Chondrocyte (in vitro differentiated cells): Measurements from ENCODE around the gene DLX2. TPM values are rescaled to one million over a fixed set of nuclear protein-coding genes. Genes with fewer than 3 reads are reported as not detected.

Experiments
- DNase-seq: peaks from one replicate; pipeline ENCODE4 v3.0.0; 2021; ENCODE audit warnings: mixed read lengths, low spot score
- H3K27ac Mint-ChIP-seq: one replicate; pipeline ENCODE4 v1.8.0; 2021; ENCODE audit warnings: mild to moderate bottlenecking, moderate library complexity, mixed read lengths; ENCODE audit not compliant: unreplicated experiment
- H3K27me3 Mint-ChIP-seq: 2 replicates; pipeline ENCODE4 v1.8.0; 2021; ENCODE audit warnings: low read depth, mixed read lengths
- H3K36me3 Mint-ChIP-seq: 2 replicates; pipeline ENCODE4 v1.8.0; 2021; ENCODE audit warnings: low read depth, mixed read lengths
- H3K4me1 Mint-ChIP-seq: 2 replicates; pipeline ENCODE4 v1.8.0; 2021; ENCODE audit warnings: low read depth, mild to moderate bottlenecking, mixed read lengths
- H3K4me3 Mint-ChIP-seq: one replicate; pipeline ENCODE4 v1.8.0; 2021; ENCODE audit warnings: mild to moderate bottlenecking, moderate library complexity, mixed read lengths; ENCODE audit not compliant: unreplicated experiment
- H3K9me3 Mint-ChIP-seq: 2 replicates; pipeline ENCODE4 v1.8.0; 2021; ENCODE audit warnings: low read depth, mixed read lengths
- total RNA-seq: library from RNA; stranded (reverse); gene quantifications from 3 replicates; pipeline ENCODE4 v1.2.1, GENCODE V29; 2021
- TF ChIP-seq, protein P1 (sequence below): fragments of 200-600 bp; sonication (generic); IDR thresholded peaks from 2 replicates; pipeline ENCODE4 v1.5.0; 2021; ENCODE audit warnings: antibody characterized with exemption, mild to moderate bottlenecking, moderate library complexity

Gene DLX2
- total RNA-seq, 1 donor from 2014 or later, result 5.7 TPM

DNA sequence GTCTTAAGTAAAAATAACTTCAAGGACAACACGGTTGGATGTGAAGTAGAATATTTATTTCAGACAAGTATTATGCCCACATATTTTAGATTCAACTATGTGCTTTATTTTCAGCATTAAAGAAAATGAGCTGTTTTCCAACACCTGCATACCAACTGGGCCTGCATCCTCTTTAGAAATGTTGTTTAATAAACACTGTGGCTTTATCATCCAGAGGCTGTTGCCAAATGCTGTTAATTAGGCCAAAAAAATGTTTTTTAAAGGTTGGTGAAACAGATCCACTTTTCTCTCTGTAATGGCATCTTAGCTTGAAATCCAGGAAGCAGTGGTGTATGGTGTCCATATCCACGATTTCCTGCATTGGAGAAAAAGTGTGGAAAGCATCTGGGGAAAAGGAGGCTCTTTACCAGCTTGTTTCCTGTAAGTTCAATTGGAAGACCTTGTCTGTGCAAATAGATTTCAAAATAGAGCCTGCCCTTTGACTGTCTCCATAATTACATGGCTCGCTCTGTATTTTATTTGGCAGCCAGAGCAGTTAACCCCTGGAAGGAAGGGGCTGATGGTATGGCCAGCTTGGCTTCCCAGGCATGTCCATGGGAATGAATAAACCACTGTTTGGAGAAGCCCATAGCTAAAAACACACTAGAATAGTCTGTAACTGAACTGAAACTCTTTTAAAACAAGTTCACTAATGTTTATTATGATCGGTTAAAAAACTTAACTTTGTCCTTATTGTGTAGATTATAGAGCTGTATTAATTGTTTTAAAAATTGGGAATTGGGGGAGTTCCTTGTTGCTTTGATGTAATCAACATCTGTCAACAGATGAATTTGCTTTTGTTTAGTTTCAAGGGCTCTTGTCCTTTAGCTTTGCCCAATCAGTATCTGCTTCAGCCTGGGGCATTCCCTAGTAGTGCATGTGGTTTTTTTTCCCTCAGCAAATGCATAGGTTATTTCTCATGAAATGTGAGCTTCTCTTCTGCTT lies 50.4 kb downstream of the DLX2 start:
- TF ChIP-seq, protein P1, sequence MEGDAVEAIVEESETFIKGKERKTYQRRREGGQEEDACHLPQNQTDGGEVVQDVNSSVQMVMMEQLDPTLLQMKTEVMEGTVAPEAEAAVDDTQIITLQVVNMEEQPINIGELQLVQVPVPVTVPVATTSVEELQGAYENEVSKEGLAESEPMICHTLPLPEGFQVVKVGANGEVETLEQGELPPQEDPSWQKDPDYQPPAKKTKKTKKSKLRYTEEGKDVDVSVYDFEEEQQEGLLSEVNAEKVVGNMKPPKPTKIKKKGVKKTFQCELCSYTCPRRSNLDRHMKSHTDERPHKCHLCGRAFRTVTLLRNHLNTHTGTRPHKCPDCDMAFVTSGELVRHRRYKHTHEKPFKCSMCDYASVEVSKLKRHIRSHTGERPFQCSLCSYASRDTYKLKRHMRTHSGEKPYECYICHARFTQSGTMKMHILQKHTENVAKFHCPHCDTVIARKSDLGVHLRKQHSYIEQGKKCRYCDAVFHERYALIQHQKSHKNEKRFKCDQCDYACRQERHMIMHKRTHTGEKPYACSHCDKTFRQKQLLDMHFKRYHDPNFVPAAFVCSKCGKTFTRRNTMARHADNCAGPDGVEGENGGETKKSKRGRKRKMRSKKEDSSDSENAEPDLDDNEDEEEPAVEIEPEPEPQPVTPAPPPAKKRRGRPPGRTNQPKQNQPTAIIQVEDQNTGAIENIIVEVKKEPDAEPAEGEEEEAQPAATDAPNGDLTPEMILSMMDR, result no peak
- Mint-ChIP-seq H3K27me3 (no peaks in the 10 kb centered on the region), H3K4me3 (peak overlapping the region; percentile 31), H3K36me3 (no peaks in the 10 kb centered on the region), H3K9me3 (no peaks in the 10 kb centered on the region), H3K4me1 (peaks cover 34% of the 10 kb centered on the region), H3K27ac (peak overlapping the region; percentile 64)
- DNase-seq, result no peak

DNA sequence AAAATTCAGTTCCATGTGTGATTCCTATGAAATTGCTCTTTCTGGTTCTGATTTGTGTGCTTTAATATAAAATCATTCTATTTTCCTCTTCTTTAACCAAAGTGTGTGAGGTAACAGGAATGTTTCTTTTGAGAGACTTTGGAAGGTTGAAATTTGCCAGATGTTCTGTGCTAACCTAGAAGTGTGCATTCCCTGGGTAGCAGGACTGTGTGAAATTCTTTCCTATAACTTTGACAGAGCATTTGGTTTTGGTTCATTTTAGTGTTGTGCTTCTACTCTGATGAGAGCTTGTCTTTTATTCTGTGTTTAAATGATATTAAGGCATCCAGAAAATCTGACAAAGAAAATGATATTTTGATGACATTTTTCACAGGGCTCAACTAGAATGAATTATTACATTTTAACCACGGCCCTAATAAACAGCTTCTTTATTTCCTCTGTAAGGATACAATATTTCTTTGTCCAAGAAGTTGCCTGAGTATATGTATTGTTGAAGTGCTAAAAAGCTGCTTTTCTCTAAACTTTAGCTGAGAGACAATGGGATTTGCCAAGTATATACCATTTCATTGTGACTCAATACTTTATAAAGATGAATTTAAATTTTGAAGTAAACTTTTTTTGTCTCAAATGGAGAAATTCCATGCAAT lies 52.1 kb downstream of the DLX2 start:
- H3K36me3 Mint-ChIP-seq, result no peaks in the 10 kb centered on the region
- H3K27me3 Mint-ChIP-seq, result no peaks in the 10 kb centered on the region
- peak overlapping the region; percentile 76 for H3K27ac Mint-ChIP-seq
- no peak for DNase-seq
- TF ChIP-seq, protein P1, result no peak
- peaks cover 42% of the 10 kb centered on the region for H3K4me1 Mint-ChIP-seq
- no peak overlapping the region for H3K4me3 Mint-ChIP-seq
- H3K9me3 Mint-ChIP-seq, result no peaks in the 10 kb centered on the region

DNA sequence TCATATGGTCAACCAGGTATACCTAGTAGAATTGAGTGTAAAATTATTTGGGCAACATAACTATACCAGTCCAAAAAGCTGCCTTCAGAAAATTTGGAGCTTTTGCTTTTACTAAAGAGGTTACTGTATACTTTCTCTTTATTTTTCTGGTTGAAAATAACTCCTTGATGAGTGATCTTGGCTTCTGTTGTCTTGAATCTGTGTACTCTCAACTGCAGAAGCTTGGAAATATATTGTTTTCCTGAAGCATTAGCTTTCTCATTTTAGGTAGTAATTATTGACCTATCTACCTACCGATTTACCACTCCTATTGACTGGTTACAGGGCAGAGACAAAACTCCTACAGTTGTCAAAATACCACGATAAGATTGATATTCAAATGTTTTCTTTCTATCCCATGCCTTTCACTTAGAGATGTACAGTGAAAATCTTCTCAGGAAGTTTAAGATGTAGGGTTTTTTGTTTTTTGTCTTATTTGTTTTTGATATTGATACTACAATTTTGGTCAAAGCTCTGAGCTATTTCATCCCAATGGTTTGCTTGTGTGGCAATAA lies 53.1 kb downstream of the DLX2 start:
- H3K4me3 Mint-ChIP-seq, result no peak overlapping the region

More for the DNA sequence above, 53.1 kb downstream of the DLX2 start:
- DNase-seq, result no peak
- TF ChIP-seq, protein P1, result no peak
- peaks cover 42% of the 10 kb centered on the region for H3K4me1 Mint-ChIP-seq
- no peaks in the 10 kb centered on the region for H3K27me3 Mint-ChIP-seq
- H3K9me3 Mint-ChIP-seq, result no peaks in the 10 kb centered on the region
- no peaks in the 10 kb centered on the region for H3K36me3 Mint-ChIP-seq
- no peak overlapping the region for H3K27ac Mint-ChIP-seq

Other genes starting within 250 kb of the DLX2 start
- 18.2 to 30.6 TPM (median 19.0 TPM) in 3 replicates for gene SLC25A12, start 208.7 kb downstream of the DLX2 start, total RNA-seq
- gene HAT1, start 180.4 kb downstream of the DLX2 start, total RNA-seq, result 37.9 to 64.0 TPM (median 38.1 TPM) in 3 replicates
- 4.5 to 9.9 TPM (median 4.6 TPM) in 3 replicates for gene METAP1D, start 102.9 kb downstream of the DLX2 start, total RNA-seq
- gene DLX1, start 17.4 kb downstream of the DLX2 start, total RNA-seq, result 6.7 to 34.2 TPM (median 7.1 TPM) in 3 replicates